ENCODE data around the gene TASOR. TPM values are rescaled to one million over a fixed set of nuclear protein-coding genes. Genes with fewer than 3 reads are reported as not detected.

TASOR gene
- total RNA-seq, 1 experiment from 2014 or later = 35.8 TPM

- no peak overlapping the region for H2AFZ ChIP-seq (ENCODE audit: low read depth, low read length, poor library complexity, severe bottlenecking)
- ATAC-seq (no peak), DNase-seq (ENCODE audit: low read depth, low spot score) (no peak)
- H3K4me1 ChIP-seq (ENCODE audit: control insufficient read depth in 1 of 2, insufficient read depth in 2 of 2, low read length in 2 of 2) = no peaks in the 10 kb centered on the region
- no peaks in the 10 kb centered on the region for H3K9me2 ChIP-seq (ENCODE audit: insufficient read depth)
- CTCF ChIA-PET = interaction anchor here (1.2 kb wide), 1 partner anchor 77 kb away, joined by 3 read pairs; the partner anchor contains the start of gene ARHGEF3
- POLR2A ChIA-PET = no interaction called here
- H3K36me3 ChIP-seq (ENCODE audit: control insufficient read depth in 1 of 2, insufficient read depth in 2 of 2, low read length in 2 of 2) = 0 out of 4 replicates have a peak, but pooled peaks cover 0 to 2% of the 10 kb centered on the region in 2 experiments
- no peak overlapping the region for H3K4me3 ChIP-seq (replicated peaks in 1 of 2; ENCODE audit: low read depth in 1 of 2, low read length in 2 of 2)
- no peaks in the 10 kb centered on the region for H3K27me3 ChIP-seq (ENCODE audit: insufficient read depth, low read length)
- no TSS peak for BruUV-seq (replicated peaks)
- TF ChIP-seq REST (IDR thresholded peaks at IDR 0.05; ENCODE audit: low read depth) (no peak), TCF7L2 (IDR thresholded peaks at IDR 0.05; ENCODE audit: borderline replicate concordance, extremely low read depth, insufficient read depth, insufficient read length) (no peak), CEBPB (IDR thresholded peaks at IDR 0.05; ENCODE audit: low read depth) (no peak), SIN3A (IDR thresholded peaks at IDR 0.05; ENCODE audit: low read depth) (no peak), FOSL1 (IDR thresholded peaks at IDR 0.05; ENCODE audit: low read depth) (no peak), CTCF (IDR thresholded peaks at IDR 0.05 in 2 of 3, conservative IDR thresholded peaks at IDR 0.05 in 1 of 3; ENCODE audit: borderline replicate concordance in 1 of 3, insufficient read depth in 1 of 3, low read depth in 2 of 3, low read length in 2 of 3) (no peak), SRF (IDR thresholded peaks at IDR 0.05; ENCODE audit: low read depth) (no peak), ZNF274 (IDR thresholded peaks at IDR 0.05; ENCODE audit: low read depth, low read length) (no peak), ZBTB33 (IDR thresholded peaks at IDR 0.05; ENCODE audit: extremely low read depth, insufficient replicate concordance, low read length) (no peak), EZH2phosphoT487 (IDR thresholded peaks at IDR 0.05; ENCODE audit: borderline replicate concordance) (no peak), JUND (IDR thresholded peaks at IDR 0.05) (no peak)
- no peaks in the 10 kb centered on the region for H3K79me2 ChIP-seq (ENCODE audit: insufficient read depth, low read length)
- no peaks in the 10 kb centered on the region for H3K9me3 ChIP-seq (ENCODE audit: control insufficient read depth in 1 of 2, insufficient read depth in 1 of 2, low read depth in 1 of 2, low read length in 2 of 2)
- H3K4me2 ChIP-seq (ENCODE audit: low read length) = no peak overlapping the region
- no peaks in the 10 kb centered on the region for H4K20me1 ChIP-seq (ENCODE audit: insufficient read depth)
- H3K9ac ChIP-seq (ENCODE audit: low read length) = no peak overlapping the region
- intact Hi-C loops (cut with micrococcal nuclease) = no loop called here
- no peak overlapping the region for H3K27ac ChIP-seq (ENCODE audit: low read depth, low read length)
- RAD21 ChIA-PET (ENCODE audit: low non-redundant PET in 1 of 2, low total read pairs in 2 of 2, uncharacterized antibody in 2 of 2, unreplicated experiment in 2 of 2) = interaction anchor here in 1 of 2 experiments (0.7 kb wide), 1 partner anchor 79 kb away, joined by 3 read pairs; no protein-coding TSS in a partner anchor
These were observed 42.1 kb upstream of the TASOR start for GRCh38 chr3:56725175-56725574.
